GM19455 (cell line): ENCODE data around the gene IL22RA1.

Source experiments
- ATAC-seq: cut with Tn5 transposase; IDR thresholded peaks from one replicate; pipeline ENCODE4 v1.9.1; 2021; ENCODE audit not compliant: unreplicated experiment

Gene IL22RA1

DNA sequence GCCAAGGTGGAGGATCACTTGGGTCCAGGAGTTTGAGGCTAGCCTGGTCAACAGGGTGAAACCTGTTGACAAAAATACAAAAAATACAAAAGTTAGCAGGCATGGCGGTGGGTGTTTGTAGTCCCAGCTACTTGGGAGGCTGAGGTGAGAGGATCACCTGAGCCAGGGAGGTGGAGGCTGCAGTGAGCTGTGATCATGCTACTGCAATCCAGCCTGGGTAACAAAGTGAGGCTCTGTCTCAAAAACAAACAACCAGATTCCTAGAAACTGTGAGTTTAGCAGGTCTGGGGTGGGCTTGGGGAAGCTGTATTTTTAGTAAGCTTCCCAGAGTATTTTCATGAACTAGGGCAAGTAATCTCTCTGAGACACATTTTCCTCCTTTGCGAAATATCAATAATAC lies 25.8 kb downstream of the IL22RA1 start:
- no peak for ATAC-seq

DNA sequence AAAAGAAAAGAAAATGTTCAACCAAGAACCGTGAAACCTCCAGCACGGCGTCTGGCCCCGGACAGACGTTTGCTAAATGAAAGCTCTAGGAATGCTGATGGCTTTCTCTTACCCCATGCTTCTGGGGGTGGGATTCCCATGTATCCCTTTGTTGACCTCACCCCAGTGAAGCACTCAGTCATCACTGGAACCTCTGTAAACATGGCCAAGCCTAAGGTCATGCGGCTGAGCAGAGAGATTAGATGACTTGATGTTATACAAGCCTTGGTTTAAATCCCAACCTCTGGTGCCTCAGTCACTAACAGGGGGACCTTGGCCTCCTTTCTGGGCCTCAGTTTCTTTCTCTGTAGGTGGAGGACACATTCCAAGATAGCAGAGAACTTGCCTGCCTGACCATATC lies 28.2 kb downstream of the IL22RA1 start:
- no peak for ATAC-seq

DNA sequence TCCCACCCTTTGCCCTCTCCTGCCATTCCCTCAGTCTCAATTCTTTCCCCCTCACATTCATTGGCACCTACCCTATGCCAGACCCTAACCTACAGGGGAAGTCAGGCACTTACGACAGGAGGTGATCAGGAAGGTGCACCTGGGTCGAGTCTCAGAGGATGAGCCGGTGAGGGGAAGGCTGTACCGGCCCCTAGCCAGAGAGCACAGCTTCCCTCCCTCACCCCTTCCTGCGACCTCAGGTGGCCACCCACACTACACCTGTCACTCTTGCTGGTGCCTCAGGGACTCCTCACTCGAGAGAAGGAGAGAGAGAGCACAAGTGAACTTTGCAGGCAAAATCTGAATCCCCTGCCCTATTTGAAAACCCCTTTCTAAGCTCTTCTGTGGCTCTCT lies 29.3 kb downstream of the IL22RA1 start:
- no peak for ATAC-seq

DNA sequence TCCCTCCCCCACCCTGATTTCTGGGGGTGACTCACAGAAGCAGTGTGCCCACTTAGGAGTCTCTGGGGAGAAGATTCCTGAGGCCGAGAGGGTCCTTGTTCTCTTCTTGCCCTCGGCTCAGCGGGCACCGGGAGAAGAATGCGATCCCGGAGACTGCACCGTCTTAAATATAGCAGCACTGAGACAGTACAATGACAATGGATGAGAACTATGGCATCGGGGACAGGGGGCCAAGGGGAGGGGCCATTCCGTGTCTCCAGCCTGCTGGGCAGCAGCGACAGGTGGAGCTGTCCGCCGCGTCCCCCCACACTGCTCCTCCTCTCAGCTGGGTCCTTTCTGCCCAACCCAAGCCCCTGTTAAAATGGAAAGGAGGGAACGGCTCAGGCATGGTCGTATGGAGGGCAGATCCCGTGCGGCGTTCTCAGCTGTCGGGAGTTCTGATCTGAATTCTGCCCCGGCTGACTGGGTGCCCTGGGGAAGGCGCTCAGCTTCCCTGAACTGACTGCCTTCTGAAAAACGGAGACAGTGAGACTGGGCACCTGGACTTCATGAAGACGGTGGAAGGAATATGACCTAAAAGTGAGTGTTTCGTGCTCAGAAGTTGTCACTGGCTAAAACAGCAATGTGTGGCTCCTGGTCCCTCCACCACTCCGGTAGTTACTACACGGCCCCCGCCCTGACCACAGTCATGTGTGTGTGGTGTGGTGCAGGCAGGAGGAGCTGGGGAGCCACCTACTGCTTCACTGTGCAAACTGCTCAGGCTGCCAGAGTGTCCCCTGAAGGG lies 30.8 kb downstream of the IL22RA1 start, which contains the start of gene MYOM3:
MYOM3 (minus strand) TSS at position 140 of the 784 bp plus-strand sequence. CDS start 3,499 bp downstream, outside the sequence.
- ATAC-seq: no peak

DNA sequence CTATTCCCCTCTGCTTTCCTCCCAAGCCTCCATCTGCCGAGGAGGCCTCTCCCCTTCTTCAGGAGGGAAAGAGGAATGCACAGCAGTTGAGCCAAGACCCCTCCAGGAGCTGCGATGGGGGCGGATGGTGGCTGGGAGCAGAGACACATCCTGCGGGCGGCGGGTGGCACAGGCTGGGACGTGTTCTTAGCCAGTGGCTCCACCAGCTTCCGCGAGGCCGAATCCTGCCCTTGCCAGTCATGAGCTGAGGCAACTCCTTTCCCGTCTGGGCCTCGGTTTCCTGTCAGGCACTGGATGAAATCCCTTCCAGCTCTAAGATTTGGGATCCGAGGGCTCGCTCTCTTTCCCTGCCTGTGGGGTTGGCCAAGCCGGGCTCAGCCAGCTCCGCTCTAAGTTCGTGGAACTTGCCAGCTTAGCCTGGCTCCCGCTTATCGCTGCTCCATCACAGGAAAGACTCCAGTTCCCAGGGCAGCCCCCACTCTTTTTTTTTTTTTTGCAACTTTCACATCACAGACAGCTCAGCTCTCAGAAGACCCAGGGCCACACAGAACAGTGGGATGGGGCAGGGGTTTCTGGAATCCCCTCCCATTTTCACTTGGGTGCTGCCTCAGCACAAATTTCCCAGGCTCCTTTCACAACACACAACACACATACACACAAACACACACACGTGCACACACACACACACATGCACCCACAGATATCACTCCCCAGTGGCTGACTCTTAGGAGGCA lies 31.5 kb downstream of the IL22RA1 start:
- no peak for ATAC-seq

DNA sequence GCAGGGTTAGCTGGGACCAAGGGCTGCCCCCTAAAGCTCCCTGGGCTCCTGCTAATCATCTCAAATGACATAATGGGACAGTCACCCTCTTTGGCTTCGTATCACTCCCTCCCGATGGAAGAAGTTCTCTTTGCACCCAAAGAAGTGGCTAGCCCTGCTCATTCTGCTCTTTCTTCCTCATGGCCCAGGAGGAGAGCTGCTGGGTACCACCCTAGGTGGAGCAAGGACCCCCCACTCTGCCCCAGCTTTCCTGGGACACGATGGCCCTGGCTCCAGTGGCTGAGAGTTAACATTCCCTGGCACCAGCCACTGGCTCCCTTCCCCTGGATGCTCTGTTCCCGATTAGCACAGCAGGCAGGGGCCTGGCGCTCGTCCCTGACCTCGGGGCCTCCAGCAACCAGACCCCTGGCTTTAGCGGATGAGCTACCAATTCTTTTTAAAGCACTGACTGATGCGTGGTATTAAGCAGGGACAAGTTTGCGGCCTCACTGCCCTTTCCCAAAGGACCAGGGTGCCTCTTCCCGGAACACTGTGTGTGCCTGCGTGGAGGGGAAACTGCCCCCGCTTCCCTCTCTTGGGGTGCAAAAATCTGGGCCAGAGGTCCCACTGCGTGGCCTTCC lies 32.2 kb downstream of the IL22RA1 start:
- ATAC-seq: no peak

DNA sequence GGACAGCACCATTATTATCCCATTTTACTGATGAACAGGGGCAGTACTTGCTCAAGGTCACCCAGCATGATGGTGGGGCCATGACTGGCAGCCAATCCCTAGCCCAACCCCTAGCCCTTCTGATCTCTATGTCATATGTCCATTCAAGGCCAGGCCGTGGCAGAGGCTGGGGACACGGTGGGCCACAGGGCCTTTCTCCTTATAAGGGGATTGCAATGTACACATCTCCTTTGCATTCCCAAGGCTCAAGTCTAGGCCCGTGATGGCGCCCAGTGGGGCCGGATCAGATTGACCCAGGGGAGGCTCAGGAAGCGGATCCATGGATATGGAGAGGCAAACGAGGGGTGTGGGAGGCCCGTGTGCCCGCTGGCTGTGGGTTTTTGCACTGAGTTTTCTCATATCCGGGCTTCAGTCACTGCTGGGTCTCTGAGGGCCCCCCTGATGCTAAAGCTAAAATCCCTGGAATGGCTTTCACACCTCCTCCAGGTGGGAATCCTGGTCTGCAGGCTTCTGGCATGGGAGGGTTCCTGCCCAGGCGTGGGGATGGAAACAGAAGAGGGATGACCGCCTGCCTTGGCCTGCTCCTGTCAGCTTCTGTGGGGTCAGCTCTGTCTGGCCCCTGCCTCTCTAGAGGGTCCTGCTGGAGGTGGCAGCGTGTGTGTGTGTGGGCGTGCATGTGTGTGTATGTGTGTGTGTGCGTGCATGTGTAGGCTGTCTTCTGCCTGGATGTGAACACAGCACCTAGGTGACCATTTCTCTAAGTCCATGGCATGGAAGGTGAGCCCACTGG lies 33.1 kb downstream of the IL22RA1 start:
- ATAC-seq: no peak

DNA sequence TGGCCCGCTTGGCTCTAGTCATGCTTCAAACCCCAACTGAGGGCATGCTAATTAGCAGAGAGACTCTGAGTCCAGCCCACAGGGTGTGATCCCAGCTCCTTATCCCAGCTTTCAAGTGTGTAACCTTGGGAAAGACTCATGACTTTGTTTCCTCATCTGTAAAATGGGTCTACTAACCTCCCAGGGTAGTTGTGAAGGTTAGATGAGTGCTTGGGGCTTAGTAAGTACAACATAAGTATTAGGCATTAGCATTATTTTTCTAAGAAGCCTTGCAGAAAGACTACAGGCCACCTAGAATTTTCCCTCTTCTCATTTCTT lies 33.8 kb downstream of the IL22RA1 start:
- no peak for ATAC-seq

DNA sequence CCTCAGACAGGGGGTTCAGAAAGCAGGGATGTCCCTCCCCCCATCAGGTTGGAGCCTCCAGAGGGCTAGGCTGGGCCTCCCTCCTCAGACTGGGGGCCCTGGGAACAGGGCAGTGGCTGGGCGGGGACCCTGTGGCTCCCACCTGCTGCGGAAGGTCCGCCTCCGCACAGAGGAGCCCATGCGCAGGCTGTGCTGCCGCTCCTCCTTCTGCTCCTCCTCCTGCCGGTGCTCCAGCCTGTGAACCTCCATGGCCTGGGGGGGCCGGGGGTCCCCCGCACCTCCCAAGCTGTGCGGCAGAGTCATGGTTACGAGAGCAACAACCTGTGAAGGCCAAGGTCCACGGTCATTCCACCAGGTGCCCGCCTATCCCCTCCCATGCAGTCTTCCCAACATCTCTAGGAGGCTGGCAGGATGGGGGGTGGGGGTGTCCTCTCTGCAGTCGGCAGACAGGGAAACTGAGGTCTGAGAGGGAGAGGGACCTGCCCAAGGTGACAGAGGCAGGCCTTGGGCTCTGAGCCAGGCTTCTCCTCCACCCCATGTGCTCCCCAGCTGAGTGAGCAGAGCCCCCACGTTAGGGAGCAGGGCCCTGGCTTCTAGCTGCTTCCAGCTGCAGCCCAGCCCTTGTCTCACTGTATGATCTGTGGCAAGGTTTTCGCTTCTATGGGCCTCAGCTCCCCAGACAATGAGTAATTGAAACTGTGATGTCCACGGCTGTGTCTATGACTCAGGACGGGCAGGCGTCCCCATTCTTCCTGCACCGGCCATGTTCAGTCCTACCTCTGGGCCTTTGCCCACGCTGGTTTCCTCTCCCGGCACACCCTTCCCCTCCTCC lies 34.4 kb downstream of the IL22RA1 start:
- no peak for ATAC-seq

DNA sequence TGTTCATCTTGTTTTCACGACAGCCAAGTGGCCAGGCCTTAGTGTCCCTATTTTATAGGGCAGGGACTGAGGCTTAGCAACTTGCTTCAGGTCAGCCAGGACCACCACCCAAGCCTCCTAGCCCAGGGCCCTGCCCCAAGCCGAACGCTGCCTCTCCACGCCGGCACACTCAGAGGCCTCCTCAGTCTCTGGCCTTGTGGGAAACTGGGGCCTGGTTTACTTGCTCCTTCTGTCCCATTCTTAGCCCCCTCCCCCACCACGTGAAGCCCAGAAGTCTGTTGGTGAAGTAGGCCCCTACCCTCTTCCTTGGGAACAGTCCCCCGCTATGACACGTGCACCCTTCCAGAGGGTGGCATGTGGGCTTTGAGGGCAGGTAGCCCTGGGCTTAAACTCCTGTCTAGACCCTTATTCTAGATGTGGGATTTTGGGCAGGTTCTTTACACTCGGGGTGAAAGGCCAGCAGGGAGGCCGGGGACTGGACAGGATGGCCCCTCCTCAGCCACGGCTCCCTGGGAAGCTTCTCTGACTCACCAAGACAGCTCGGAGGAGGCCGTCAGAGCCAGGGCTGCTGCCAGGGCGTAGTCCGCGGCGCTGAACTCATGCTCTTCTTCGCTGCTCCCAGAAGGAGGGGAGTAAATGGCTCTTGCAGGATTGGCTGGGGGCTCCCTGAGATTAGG lies 35.3 kb downstream of the IL22RA1 start:
- no peak for ATAC-seq

DNA sequence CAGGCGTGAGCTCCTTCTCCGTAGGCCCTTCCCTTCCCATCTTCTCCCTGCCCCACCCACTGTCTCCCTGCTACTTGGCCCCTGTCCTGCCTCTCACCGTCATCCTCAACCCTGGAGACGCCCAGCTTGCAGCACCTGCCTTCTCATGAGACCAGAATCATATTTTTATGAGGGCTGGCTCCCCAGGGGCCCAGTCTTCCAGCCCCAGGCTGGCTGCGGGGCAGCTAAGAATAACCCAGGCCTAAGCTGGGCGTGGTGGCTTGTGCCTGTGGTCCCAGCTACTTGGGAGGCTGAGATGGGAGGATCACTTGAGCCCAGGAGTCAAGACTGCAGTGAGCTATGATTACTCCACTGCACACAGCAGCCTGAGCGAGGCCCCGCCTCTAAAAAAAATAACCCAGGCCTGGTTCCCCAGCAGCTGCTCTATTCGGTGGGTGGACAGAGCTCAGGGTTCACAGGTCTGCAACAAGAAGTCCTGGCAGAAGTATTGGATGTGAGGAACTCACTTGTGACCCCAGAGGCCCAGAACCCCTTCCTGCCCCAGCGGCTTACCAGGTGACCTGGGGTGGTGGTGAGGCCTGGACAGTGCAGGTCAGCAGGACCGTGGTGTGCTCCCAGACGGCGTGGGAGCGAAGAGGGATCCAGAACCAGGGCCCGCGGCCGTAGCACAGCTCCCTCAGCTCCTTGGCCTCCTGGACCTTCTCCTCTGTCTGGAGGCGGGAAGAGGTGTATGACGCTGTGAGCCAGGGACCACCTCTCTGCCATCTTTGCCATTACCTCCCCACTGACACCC lies 37.4 kb downstream of the IL22RA1 start:
- no peak for ATAC-seq

DNA sequence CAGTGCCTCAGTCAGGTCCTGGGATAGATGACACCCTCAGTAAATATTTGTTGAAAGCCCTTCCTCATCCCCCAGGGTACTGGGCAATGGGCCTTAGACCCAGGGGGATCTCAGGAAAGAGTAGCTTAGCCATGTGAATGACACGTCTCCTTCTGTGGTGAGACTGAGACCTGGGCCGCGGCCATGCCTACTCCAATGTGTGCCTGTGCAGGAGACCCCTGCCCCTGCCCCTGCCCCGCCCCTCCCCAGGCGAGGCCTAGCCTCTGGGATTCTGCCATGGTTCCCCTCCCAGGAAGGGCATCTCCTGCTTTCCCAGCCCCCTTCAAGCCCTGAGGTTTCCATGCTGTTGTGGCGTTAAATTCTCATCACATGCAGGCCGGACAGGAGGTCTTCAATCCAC lies 38.1 kb downstream of the IL22RA1 start:
- no peak for ATAC-seq

DNA sequence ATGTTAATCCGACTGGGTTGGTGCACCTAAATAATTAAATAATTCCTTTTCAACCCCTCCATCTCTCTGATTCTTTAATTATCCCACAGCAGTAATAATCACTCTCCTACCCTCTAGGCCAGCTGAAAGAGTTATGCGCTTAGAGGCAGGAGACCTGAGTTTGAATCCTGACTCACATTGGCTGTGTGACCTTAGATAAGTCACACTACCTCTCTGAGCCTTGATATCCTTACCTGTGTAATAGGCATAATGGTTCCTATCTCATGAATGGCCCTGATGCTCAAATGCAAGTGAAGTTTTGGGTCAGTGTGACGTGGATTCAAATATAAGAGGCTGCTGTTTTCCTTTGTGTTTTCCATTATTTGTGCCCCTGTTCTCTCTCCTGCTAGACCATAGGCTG lies 39.1 kb downstream of the IL22RA1 start:
- ATAC-seq: no peak

DNA sequence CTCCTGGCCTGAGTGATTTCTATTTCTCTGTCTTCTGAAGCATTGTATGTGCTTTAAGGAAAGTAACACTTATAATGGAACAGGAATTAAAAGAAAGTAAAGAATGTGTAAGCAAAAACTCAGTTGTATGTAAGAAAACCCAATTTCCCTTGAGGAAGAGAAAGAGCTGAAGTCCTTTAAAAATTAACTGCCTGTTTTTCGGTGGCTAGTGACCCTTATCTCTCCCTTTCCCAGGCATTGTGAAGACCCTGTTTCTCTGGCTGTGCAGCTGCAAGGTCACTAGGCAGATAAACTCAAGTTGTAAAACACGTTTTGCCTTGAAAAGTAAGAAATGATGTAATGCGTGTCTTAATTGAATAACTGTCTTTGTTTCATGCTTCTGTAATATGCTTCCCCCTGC lies 39.5 kb downstream of the IL22RA1 start:
- no peak for ATAC-seq

DNA sequence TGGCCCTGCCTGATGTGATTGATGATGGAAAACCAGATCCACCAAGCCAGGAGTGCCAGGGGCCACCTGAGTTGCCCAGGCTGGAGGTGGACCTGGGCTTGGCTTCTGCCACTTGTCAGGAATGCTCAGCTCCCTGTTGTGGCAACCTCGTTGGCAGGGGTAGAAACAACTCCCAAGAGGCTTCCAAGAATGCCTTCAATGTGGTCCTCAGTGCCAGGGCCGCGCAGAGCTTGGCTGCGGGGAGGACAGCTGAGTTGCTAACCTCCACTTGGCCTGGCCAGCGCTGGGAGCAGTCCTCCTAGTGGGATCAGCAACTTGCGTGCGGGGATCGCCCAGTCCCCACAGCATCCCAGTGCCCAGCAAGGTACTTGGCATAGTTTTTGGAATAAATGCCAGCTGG lies 40.0 kb downstream of the IL22RA1 start:
- no peak for ATAC-seq

DNA sequence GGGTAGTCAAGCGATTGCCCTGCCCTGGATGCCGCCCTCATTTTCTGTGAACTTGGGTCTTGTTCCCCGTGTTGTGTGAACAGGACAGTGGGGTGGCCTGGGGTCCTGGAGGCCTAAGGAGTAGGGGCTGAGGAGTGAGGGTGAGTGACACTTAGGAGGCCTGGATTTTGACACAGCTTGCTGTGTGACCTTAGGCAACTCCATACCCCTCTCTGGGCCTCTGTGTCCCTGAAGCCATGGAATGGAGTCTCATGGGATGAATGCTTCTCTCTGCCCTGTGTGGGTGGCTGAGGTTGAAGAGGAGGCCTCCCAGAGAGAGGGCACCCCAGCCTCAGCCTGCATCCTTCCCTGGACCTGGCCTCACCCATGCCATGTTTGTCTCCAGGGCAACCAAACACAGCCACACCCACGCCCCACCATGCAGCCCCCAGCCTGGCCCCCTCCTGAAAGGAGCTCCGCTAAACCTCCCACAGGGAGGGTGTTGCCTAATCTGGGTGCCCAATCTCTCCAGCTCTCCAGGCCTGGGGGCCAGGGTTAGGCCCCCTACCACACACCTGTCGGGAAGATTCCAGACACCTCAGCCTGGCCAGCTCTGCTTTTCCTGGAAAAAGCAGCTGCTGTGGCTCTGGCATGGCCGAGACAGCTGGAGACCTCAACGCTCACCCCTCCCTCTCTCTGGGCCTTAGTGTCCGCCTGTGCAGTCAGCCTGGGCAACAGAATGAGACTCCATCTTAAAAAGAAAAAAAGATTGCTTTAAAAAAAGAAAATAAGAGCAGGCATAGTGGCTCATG lies 40.9 kb downstream of the IL22RA1 start:
- ATAC-seq: no peak

DNA sequence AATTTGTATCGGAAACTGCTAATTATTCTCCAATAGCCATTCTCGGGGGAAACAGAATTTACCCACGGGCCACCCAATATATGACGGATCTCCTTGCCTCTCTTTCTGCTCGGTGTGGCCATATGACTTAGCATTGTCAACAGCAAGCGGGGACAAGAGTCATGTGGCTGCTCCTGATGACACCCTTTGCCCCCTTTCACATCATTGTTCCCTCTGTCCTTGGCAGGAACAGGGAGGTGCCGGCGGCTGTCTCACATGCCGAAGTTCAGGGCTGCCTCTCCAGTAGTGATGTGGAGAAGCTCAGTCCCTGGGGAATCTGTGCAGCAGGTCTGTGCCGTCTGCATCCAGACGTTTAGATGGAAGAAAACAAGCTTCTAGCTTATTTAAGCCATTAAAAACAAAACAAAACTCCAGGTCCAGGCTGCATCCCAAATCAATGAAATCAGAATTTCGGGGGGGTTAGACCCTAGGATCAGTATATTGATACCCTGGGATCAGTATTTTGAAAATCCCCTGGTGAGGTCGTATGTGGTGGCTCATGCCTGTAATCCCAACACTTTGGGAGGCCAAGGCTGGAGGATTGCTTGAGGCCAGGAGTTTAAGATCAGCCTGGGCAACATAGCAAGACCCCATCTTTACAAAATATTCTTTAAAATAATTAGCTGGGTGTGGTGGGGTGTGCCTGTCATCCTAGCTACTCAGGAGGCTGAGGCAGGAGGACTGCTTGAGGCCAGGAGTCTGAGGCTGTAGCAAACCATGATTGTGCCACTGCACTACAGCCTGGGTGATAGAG lies 41.8 kb downstream of the IL22RA1 start:
- ATAC-seq: no peak
